ENCODE results near the gene FAM185A. TPM values are rescaled to one million over a fixed set of nuclear protein-coding genes. Genes with fewer than 3 reads are reported as not detected.
"Not testable (repeated sequence)": the region's sequence is repeated elsewhere in the genome, so short reads cannot be mapped to it uniquely, and the experiment has no call there.

Gene FAM185A
- total RNA-seq, 1 donor from 2014 or later, result 8.5 TPM

- no peak for DNase-seq
- ATAC-seq (ENCODE audit: poor library complexity), result no peak
- intact Hi-C loops (cut with DNase I), result no loop called here
Observed at GRCh38 chr7:102817616-102818573, 69.1 kb downstream of the FAM185A start.

GRCh38 chr7:102819151-102819550 is 70.4 kb downstream of the FAM185A start:
- DNase-seq (no peak), ATAC-seq (ENCODE audit: poor library complexity) (no peak)
- intact Hi-C loops (cut with DNase I), result no loop called here

- DNase-seq (no peak), ATAC-seq (ENCODE audit: poor library complexity) (no peak)
Observed at GRCh38 chr7:102821994-102822747, 73.4 kb downstream of the FAM185A start.

GRCh38 chr7:102823390-102824119 is 74.8 kb downstream of the FAM185A start:
- ATAC-seq (ENCODE audit: poor library complexity), result no peak
- intact Hi-C loops (cut with DNase I), result no loop called here
- DNase-seq, result no peak

More at GRCh38 chr7:102821994-102822747, 73.4 kb downstream of the FAM185A start:
- intact Hi-C loops (cut with DNase I), result no loop called here

GRCh38 chr7:102828286-102828685 is 79.5 kb downstream of the FAM185A start:
- DNase-seq, result no peak
- no peak for ATAC-seq (ENCODE audit: poor library complexity)
- intact Hi-C loops (cut with DNase I), result no loop called here

GRCh38 chr7:102829075-102829474 is 80.3 kb downstream of the FAM185A start:
- ATAC-seq (ENCODE audit: poor library complexity) (no peak), DNase-seq (no peak)
- intact Hi-C loops (cut with DNase I), result no loop called here

- intact Hi-C loops (cut with DNase I), result no loop called here
- DNase-seq (no peak), ATAC-seq (ENCODE audit: poor library complexity) (no peak)
Observed at GRCh38 chr7:102830197-102830596, 81.4 kb downstream of the FAM185A start.

- intact Hi-C loops (cut with DNase I), result no loop called here
- no peak for DNase-seq
- ATAC-seq (ENCODE audit: poor library complexity), result no peak
Observed at GRCh38 chr7:102832674-102833073, 83.9 kb downstream of the FAM185A start.

GRCh38 chr7:102833343-102833742 is 84.5 kb downstream of the FAM185A start:
- intact Hi-C loops (cut with DNase I), result no loop called here
- DNase-seq, result no peak
- no peak for ATAC-seq (ENCODE audit: poor library complexity)

GRCh38 chr7:102834466-102834865 is 85.7 kb downstream of the FAM185A start:
- DNase-seq (no peak), ATAC-seq (ENCODE audit: poor library complexity) (no peak)
- intact Hi-C loops (cut with DNase I), result no loop called here

GRCh38 chr7:102834999-102835398 is 86.2 kb downstream of the FAM185A start:
- ATAC-seq (ENCODE audit: poor library complexity), result no peak
- intact Hi-C loops (cut with DNase I), result no loop called here
- no peak for DNase-seq

GRCh38 chr7:102836191-102836919 is 87.6 kb downstream of the FAM185A start:
- DNase-seq (no peak), ATAC-seq (ENCODE audit: poor library complexity) (no peak)
- intact Hi-C loops (cut with DNase I), result no loop called here

GRCh38 chr7:102836977-102837376 is 88.2 kb downstream of the FAM185A start:
- DNase-seq, result no peak
- intact Hi-C loops (cut with DNase I), result no loop called here
- ATAC-seq (ENCODE audit: poor library complexity), result no peak

- intact Hi-C loops (cut with DNase I), result no loop called here
- no peak for DNase-seq
- ATAC-seq (ENCODE audit: poor library complexity), result no peak
Observed at GRCh38 chr7:102837802-102838201, 89.0 kb downstream of the FAM185A start.

- DNase-seq; intact Hi-C loops (cut with DNase I); ATAC-seq (ENCODE audit: poor library complexity): not testable (repeated sequence)
Observed at GRCh38 chr7:102838572-102839101, 89.8 kb downstream of the FAM185A start.

- intact Hi-C loops (cut with DNase I), result no loop called here
- no peak for DNase-seq
- no peak for ATAC-seq (ENCODE audit: poor library complexity)
Observed at GRCh38 chr7:102840404-102840803, 91.6 kb downstream of the FAM185A start.

- DNase-seq (no peak), ATAC-seq (ENCODE audit: poor library complexity) (no peak)
- intact Hi-C loops (cut with DNase I), result no loop called here
Observed at GRCh38 chr7:102841290-102841689, 92.5 kb downstream of the FAM185A start.

GRCh38 chr7:102842284-102842683 is 93.5 kb downstream of the FAM185A start:
- no peak for ATAC-seq (ENCODE audit: poor library complexity)
- intact Hi-C loops (cut with DNase I), result no loop called here
- no peak for DNase-seq
